Frontal cortex (tissue), 4 donors: Measurements from ENCODE around the gene SCARB1. TPM values are rescaled to one million over a fixed set of nuclear protein-coding genes. Genes with fewer than 3 reads are reported as not detected.

Experiments
- DNase-seq, 2 donors: peaks; one replicate each; pipeline ENCODE4 v3.0.0; 2012; ENCODE audit warnings: low spot score in 2 of 2
- FAIRE-seq: peaks from 2 replicates; lab custom pipeline; 2012; peaks lifted over from hg19 to GRCh38; lab: Jason Lieb, UNC
- small RNA-seq: library from RNA; depleted of rRNA; stranded (forward); fragments of <200 nt; gene quantifications from one replicate; pipeline ENCODE3, GENCODE V24; 2014
- total RNA-seq: library from RNA; depleted of rRNA; stranded (reverse); fragments of >200 nt; gene quantifications from one replicate; pipeline ENCODE4 v1.2.3, GENCODE V29; 2014
- donor health status: control.
- donor health status: control.
- donor health status: control.

SCARB1 gene
- total RNA-seq, 1 donor from 2014 or later = 8.6 TPM

DNA sequence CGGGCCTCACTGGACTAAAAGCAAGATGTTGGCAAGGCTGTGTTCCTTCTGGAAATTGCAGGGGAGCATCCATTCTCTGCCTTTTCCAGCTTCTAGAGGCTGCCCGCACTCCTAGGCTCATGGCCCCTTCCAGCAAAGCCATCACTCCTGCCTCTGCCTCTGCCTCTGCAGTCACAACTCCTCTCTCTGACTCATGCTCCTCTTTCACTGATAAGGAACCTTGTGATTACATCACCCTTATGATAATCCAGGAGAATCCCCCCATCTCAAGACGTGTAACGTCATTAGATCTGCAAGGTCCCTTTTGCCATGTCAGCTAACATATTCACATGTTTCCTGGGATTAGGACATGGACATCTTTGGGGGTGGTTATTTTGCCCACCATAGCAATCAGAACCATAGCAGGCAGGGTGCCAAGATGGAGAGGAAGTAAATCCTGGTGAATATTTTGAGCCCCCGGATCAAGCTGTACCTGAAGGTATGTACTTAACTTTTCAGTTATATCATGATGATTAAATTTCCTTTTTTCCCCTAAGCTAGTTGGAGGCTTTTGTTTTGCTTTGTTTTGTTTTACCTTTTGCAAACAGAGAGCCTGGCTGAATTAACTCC is 123.6 kb downstream of the SCARB1 start:
- FAIRE-seq = no peak

DNA sequence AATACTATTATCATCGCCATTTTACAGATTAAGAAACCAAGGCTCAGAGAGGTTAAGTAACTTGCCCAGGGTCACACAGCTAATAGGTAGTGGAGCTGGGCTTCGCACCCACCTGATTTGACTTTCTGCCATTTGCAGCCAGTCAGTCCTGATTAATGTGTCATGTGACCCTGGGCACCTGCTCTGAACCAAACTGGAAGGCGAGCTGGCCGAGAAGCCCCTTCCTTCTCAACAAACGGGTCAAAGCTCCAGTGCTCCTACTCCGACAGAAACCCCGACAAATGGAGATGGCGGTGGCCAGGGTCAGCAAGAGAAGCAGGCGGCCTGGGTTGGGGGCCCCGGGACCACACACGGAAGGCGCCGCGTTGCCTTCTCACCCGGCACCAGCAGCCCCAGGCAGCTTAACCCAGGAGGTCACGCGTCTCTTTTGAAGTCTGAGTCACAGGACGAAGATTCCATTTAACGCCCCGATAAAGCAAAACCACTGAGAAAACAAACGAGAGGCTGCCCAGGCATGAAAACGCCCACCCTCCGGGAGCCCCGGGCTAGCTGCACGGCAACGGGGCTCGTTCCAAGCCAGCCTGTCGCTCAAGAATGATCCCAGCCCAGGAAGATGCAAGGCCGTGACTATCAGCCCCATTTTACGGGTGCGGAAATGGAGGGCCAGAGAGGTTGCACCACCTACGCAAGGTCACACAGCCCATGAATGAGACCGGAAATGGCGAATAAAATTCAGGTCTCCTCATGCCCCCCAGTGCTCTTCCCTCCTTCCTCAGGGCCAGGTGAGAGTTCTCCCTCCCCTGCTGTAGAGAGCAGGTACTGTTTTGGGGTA is 124.8 kb downstream of the SCARB1 start:
- DNase-seq (no peak), FAIRE-seq (no peak)

More for the DNA sequence above, 123.6 kb downstream of the SCARB1 start:
- no peak for DNase-seq

DNA sequence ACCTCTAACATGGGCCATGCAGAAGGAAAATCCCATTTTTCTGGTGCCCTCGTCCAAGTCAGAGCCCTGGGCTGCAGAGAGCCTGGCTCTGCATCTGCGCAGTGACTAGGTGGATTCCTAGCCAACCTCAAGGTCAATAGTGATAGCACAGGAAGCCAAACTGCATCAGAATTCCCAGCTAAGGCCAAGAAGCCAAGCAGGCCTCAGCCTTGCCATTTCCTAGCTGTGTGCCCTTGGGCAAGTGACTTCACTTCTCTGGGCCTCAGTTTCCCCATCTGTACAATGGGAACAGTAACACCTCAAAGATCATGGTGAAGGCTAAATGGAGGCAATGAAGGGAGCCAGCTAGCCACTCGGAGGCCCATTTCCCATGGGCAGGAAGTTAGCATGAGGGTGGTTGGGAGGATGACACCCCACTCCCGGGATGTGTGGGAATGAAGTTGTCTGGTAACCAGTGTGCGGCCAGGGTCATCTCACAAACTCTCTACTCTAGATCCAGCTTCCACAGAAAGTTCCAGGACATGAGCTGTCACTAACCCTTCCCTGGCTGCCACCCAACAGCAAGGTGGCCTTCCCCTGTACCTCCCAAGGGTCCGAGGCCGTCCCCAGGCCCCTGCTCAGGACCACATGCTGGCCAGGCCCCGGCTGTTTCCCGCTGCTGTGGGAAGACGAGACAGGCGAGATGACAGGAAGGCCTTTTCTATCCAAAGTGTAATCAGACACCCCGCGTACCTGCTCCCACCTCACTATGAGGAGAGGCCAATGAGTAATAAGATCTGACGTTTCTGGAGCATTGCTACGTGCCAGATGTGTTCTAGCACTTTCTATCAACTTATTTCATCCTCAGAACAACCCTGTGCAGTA is 125.7 kb downstream of the SCARB1 start:
- DNase-seq = no peak
- FAIRE-seq = no peak

DNA sequence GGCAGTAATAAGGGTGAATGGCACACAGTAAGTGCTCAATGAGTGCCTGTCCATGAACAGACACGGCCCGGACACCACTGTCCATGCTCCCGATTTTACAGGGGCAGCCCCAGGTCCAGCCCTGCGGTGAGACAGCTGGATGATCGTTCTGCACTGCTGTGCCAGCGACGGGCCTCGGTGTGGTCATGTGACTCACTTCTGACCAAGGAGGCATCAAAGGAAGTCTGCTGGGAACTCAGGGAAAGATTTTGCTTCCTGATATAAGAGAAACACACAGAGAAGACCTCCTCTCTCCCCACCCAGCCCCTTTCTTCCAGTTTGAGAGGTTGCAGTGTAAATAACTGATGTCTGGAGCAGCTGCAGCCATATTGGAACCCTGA is 126.6 kb downstream of the SCARB1 start:
- FAIRE-seq (no peak), DNase-seq (no peak)

DNA sequence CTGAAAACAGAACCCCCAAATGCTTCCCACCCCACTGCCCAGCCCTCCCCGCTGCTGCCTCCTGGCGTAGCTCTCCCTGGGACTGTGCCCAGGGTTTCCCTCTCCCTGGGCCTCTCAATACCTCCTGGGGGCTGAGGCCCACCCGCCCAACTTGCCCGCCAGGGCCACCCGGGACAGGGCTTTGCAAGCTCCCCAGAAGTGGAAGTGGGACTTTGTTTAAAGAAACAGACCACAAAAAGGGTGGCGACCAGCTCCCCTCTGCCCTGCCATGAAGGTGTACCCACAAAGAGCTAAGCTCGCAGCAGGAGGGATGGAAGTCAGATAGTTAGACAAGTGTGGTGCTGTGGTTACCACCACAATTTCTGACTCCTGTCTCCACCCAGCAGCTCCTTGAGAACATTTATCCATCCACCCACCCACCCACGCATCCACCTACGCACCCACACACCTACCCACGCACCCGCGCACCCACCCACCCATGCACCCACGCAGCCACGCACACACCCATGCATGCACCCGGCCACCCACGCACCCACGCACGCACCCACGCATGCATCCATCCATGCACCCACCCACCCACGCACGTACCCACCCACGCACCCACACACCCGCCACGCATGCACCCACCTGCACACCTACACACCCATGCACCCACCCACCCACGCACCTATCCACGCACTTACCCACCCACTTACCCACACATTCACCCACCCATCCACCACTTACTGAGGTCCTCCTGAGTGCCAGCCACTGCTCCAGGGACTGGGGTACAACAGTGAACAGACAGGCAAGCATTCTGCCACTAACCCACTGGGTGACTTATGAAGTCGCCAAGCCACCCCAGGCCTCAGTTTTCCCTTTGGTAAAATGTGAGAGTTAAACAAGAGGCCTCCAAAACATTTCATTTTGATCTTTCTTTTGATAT is 127.3 kb downstream of the SCARB1 start:
- DNase-seq = no peak
- FAIRE-seq = no peak

DNA sequence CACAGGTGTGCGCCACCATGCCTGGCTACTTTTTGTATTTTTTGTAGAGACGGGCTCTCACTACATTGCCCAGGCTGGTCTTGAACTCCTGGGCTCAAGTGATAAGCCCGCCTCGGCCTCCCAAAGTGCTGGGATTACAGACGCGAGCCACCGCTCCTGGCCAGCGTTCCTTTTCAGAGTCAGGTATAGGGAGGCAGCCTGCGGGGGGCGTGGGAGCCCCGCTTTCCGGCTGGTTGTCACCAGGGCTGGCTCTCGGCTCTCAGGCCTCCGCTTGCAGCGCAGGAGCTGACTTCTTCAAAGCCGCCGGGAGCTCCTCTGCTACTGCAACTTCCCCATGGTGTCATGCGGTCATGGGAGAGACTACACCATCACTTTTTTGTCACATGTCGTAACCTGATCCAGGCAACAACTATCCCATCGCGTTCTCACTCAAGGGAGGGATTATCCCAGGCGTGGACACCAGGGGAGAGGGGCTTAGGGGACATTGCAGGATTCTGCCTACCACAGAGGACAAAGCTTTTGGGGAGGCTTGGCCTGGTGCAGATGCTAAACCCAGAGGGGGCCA is 129.4 kb downstream of the SCARB1 start:
- no peak for FAIRE-seq
- no peak for DNase-seq

DNA sequence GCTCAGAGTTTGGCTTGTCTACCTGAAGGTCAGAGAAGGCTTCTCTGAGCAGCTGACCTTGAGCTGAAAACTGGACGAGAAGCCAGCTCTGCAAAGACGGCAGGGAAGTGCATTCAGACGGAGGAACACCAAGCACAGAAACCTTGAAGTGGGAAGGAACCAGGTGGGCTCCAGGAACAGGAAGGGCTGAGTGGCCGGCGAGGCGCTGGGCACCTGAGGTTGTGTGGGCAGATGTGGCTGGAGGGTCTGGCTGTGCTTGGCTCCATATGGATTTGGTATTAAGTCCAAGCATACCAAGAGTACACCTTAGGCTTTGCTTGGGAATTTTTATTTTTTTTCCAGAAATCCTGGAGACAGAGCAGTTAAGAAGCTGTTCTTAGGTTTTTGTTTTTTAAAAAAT is 130.6 kb downstream of the SCARB1 start:
- DNase-seq (no peak), FAIRE-seq (no peak)

DNA sequence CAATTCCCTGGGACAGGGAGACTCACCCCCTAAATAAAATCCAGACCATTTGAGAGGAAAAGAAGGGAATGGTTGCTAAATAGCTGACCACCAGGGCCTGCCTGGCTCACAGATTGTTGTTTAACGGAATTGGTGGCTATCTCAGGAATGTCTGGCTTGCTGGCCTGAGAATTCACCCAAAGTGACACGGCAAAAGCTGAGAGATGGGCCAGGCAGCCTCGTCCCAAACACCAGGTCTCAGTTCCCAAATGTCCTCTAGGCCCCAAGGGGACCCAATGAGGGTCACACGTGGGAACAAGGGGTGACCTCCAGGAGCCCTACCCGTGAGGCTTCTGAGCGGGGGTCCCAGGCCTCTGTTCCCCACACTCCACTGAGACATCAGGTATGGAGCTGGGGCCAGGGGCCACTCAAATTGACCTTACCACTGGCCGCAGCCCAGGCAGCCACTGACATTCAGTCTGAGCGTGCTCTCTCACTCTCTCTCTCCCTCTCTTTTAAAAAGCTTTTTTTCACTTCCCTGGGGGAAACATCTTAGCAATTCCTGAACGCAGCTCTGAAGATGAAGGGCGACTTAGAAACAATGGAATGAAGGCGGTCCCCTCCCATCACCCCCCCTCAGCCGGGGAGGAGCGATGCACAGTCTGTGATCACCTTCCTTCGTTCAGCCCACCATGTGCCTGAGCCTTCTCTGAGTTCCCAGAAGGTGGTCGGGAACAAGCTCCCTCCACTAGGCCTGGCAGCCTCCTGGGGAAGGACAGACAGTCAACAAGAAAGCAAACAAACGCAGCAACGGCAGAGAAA is 131.2 kb downstream of the SCARB1 start:
- no peak for DNase-seq
- no peak for FAIRE-seq

DNA sequence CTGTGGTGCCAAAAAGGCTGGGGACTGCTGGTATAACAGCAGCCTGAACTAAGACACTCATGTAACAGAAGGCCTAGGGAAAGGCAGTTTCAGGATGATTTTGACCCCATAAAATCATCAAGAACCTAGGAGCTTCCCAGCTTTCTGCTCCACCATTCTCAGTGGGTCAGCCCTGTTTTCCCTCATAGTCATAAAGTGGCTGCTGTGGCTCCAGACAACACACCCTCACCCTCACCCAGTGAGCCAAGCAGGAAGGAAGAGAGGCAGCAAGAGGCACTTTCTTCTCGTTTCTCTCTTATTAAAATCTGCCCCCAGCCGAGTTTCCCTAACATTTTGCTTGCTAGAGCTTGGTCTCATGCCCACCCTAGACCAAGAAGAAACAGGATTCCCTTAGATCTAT is 131.8 kb downstream of the SCARB1 start:
- FAIRE-seq (no peak), DNase-seq (no peak)

DNA sequence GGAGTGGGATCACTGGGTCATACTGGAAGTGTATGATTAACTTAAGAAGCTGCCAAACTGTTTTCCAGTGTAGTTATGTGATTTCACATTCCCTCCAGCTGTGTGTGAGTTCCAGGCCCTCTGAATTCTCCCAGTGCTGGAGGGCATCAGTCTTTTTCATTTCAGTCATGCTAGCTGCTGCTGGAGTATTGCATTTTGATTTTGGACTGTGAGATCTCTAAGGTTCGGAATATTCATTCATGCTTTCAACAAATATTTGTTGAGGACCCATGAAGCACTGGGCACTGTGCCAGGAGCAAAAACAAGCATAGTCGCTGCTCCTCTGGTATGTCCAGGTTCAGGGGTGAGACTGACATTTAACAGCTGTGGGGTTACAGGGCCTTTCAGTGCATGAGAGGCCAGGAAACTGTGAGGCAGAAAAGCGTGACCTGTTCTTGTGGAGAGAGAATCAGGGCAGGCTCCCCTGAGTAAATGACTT is 133.2 kb downstream of the SCARB1 start:
- FAIRE-seq (no peak), DNase-seq (no peak)

DNA sequence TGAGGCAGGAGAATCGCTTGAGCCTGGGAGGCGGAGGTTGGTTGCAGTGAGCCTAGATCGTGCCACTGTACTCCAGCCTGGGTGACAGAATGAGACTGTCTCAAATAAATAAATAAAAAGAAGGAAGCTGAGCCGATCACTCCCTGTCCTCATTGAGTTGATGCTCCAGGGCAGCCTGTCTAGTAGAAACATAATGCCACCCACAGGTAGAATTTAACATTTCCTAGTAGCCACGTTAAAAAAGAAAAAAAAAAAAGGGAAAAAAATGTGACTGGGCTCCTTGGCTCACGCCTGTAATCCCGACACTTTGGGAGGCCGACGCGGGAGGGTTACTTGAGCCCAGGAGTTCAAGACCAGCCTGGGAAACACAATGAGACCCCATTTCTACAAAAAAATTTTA is 135.7 kb downstream of the SCARB1 start:
- DNase-seq (no peak), FAIRE-seq (no peak)

DNA sequence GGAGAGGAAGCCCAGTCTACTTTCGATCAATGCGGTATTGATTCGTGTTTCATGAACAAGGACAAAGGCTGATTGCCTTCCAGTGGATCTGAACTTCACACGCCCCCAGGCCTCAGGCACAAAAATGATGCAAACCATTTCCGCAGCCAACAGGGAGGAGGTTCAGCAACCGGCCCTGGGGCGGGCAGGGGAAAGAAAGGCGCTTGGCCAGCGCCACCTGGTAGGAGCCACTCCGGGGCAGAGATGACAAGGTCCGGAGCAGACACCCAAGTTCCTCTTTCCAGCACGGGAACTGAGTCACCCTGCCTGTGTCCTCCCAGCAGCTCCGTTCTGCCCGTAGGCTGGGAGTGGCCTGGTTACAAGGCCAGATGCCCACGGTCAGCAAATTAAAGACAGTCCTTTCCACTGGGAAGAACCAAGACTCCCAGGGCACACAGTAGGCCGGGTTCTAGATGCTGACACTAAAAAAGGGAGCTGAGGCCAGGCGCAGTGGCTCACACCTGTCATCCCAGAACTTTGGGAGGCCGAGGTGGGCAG is 136.3 kb downstream of the SCARB1 start:
- DNase-seq = peak in 1 of 2 donors; percentile 62
- FAIRE-seq = no peak

Small RNA genes within 50 kb of the gene (small RNA-seq; reads per million reads assigned to genes)
- not detected for gene RNU6-927P

Other genes starting within 250 kb of the SCARB1 start
- 1,522 TPM for gene UBC, start 50.8 kb upstream of the SCARB1 start, total RNA-seq
- gene DHX37, start 125.3 kb upstream of the SCARB1 start, total RNA-seq = 9.8 TPM
- 21.6 TPM for gene BRI3BP, start 129.8 kb upstream of the SCARB1 start, total RNA-seq
- gene AACS, start 201.6 kb upstream of the SCARB1 start, total RNA-seq = 28.1 TPM